Measurements from ENCODE around the gene INTS12.

Gene INTS12

GRCh38 chr4:105662935-105663675 lies 45.4 kb downstream of the INTS12 start:
- intact Hi-C loops (cut with micrococcal nuclease): no loop called here
- Mint-ChIP-seq H3K4me3 (no peak overlapping the region), H3K36me3 (ENCODE audit: low read depth) (no peaks in the 10 kb centered on the region), H3K9me3 (no peaks in the 10 kb centered on the region), H3K27ac (no peak overlapping the region), H3K4me1 (ENCODE audit: low read depth) (no peaks in the 10 kb centered on the region), H3K27me3 (no peaks in the 10 kb centered on the region)

GRCh38 chr4:105661028-105661427 lies 47.5 kb downstream of the INTS12 start:
- Mint-ChIP-seq H3K36me3 (ENCODE audit: low read depth) (no peaks in the 10 kb centered on the region), H3K4me3 (no peak overlapping the region), H3K27ac (no peak overlapping the region), H3K4me1 (ENCODE audit: low read depth) (no peaks in the 10 kb centered on the region), H3K27me3 (no peaks in the 10 kb centered on the region), H3K9me3 (no peaks in the 10 kb centered on the region)
- intact Hi-C loops (cut with micrococcal nuclease): no loop called here

- no peaks in the 10 kb centered on the region for H3K9me3 Mint-ChIP-seq
- H3K4me3 Mint-ChIP-seq: no peak overlapping the region
- H3K4me1 Mint-ChIP-seq (ENCODE audit: low read depth): no peaks in the 10 kb centered on the region
- H3K27ac Mint-ChIP-seq: no peak overlapping the region
- intact Hi-C loops (cut with micrococcal nuclease): no loop called here
- no peaks in the 10 kb centered on the region for H3K36me3 Mint-ChIP-seq (ENCODE audit: low read depth)
- H3K27me3 Mint-ChIP-seq: no peaks in the 10 kb centered on the region
Measured at GRCh38 chr4:105659190-105659589, 49.3 kb downstream of the INTS12 start.

- H3K36me3 Mint-ChIP-seq (ENCODE audit: low read depth): no peaks in the 10 kb centered on the region
- H3K27me3 Mint-ChIP-seq: no peaks in the 10 kb centered on the region
- H3K4me3 Mint-ChIP-seq: no peak overlapping the region
- H3K9me3 Mint-ChIP-seq: no peaks in the 10 kb centered on the region
- intact Hi-C loops (cut with micrococcal nuclease): no loop called here
- H3K4me1 Mint-ChIP-seq (ENCODE audit: low read depth): no peaks in the 10 kb centered on the region
- no peak overlapping the region for H3K27ac Mint-ChIP-seq
Measured at GRCh38 chr4:105657117-105657765, 51.2 kb downstream of the INTS12 start.

GRCh38 chr4:105652286-105652888 lies 56.1 kb downstream of the INTS12 start:
- H3K27ac Mint-ChIP-seq: no peak overlapping the region
- no peaks in the 10 kb centered on the region for H3K36me3 Mint-ChIP-seq (ENCODE audit: low read depth)
- H3K4me1 Mint-ChIP-seq (ENCODE audit: low read depth): no peaks in the 10 kb centered on the region
- H3K9me3 Mint-ChIP-seq: no peaks in the 10 kb centered on the region
- no peaks in the 10 kb centered on the region for H3K27me3 Mint-ChIP-seq
- H3K4me3 Mint-ChIP-seq: no peak overlapping the region
- intact Hi-C loops (cut with micrococcal nuclease): no loop called here

- intact Hi-C loops (cut with micrococcal nuclease): no loop called here
- Mint-ChIP-seq H3K27ac (no peak overlapping the region), H3K9me3 (no peaks in the 10 kb centered on the region), H3K4me1 (ENCODE audit: low read depth) (no peaks in the 10 kb centered on the region), H3K27me3 (no peaks in the 10 kb centered on the region), H3K4me3 (no peak overlapping the region), H3K36me3 (ENCODE audit: low read depth) (no peaks in the 10 kb centered on the region)
Measured at GRCh38 chr4:105651884-105652283, 56.6 kb downstream of the INTS12 start.

- Mint-ChIP-seq H3K4me1 (ENCODE audit: low read depth) (no peaks in the 10 kb centered on the region), H3K4me3 (no peak overlapping the region), H3K27ac (no peak overlapping the region), H3K27me3 (no peaks in the 10 kb centered on the region), H3K9me3 (no peaks in the 10 kb centered on the region), H3K36me3 (ENCODE audit: low read depth) (no peaks in the 10 kb centered on the region)
- intact Hi-C loops (cut with micrococcal nuclease): no loop called here
Measured at GRCh38 chr4:105650190-105650589, 58.3 kb downstream of the INTS12 start.

GRCh38 chr4:105645440-105645839 lies 63.0 kb downstream of the INTS12 start:
- H3K4me1 Mint-ChIP-seq (ENCODE audit: low read depth): no peaks in the 10 kb centered on the region
- H3K36me3 Mint-ChIP-seq (ENCODE audit: low read depth): no peaks in the 10 kb centered on the region
- no peaks in the 10 kb centered on the region for H3K27me3 Mint-ChIP-seq
- H3K4me3 Mint-ChIP-seq: no peak overlapping the region
- H3K27ac Mint-ChIP-seq: no peak overlapping the region
- no peaks in the 10 kb centered on the region for H3K9me3 Mint-ChIP-seq
- intact Hi-C loops (cut with micrococcal nuclease): no loop called here

- no peaks in the 10 kb centered on the region for H3K27me3 Mint-ChIP-seq
- intact Hi-C loops (cut with micrococcal nuclease): no loop called here
- H3K9me3 Mint-ChIP-seq: no peaks in the 10 kb centered on the region
- H3K27ac Mint-ChIP-seq: no peak overlapping the region
- no peak overlapping the region for H3K4me3 Mint-ChIP-seq
- no peaks in the 10 kb centered on the region for H3K36me3 Mint-ChIP-seq (ENCODE audit: low read depth)
- no peaks in the 10 kb centered on the region for H3K4me1 Mint-ChIP-seq (ENCODE audit: low read depth)
Measured at GRCh38 chr4:105644257-105644656, 64.2 kb downstream of the INTS12 start.

GRCh38 chr4:105641845-105642244 lies 66.6 kb downstream of the INTS12 start:
- no peaks in the 10 kb centered on the region for H3K27me3 Mint-ChIP-seq
- H3K9me3 Mint-ChIP-seq: no peaks in the 10 kb centered on the region
- no peak overlapping the region for H3K4me3 Mint-ChIP-seq
- no peak overlapping the region for H3K27ac Mint-ChIP-seq
- peaks cover 5% of the 10 kb centered on the region for H3K4me1 Mint-ChIP-seq (ENCODE audit: low read depth)
- no peaks in the 10 kb centered on the region for H3K36me3 Mint-ChIP-seq (ENCODE audit: low read depth)
- intact Hi-C loops (cut with micrococcal nuclease): no loop called here

GRCh38 chr4:105637408-105638176 lies 70.9 kb downstream of the INTS12 start:
- no peaks in the 10 kb centered on the region for H3K27me3 Mint-ChIP-seq
- no peaks in the 10 kb centered on the region for H3K36me3 Mint-ChIP-seq (ENCODE audit: low read depth)
- intact Hi-C loops (cut with micrococcal nuclease): no loop called here
- H3K27ac Mint-ChIP-seq: no peak overlapping the region
- no peak overlapping the region for H3K4me3 Mint-ChIP-seq
- H3K9me3 Mint-ChIP-seq: no peaks in the 10 kb centered on the region
- H3K4me1 Mint-ChIP-seq (ENCODE audit: low read depth): peaks cover 5% of the 10 kb centered on the region

GRCh38 chr4:105634402-105635080 lies 73.9 kb downstream of the INTS12 start:
- H3K27me3 Mint-ChIP-seq: no peaks in the 10 kb centered on the region
- H3K4me1 Mint-ChIP-seq (ENCODE audit: low read depth): peaks cover 5% of the 10 kb centered on the region
- no peak overlapping the region for H3K27ac Mint-ChIP-seq
- H3K36me3 Mint-ChIP-seq (ENCODE audit: low read depth): no peaks in the 10 kb centered on the region
- H3K9me3 Mint-ChIP-seq: no peaks in the 10 kb centered on the region
- H3K4me3 Mint-ChIP-seq: no peak overlapping the region
- intact Hi-C loops (cut with micrococcal nuclease): no loop called here

GRCh38 chr4:105633241-105633640 lies 75.2 kb downstream of the INTS12 start:
- no peak overlapping the region for H3K27ac Mint-ChIP-seq
- H3K4me3 Mint-ChIP-seq: no peak overlapping the region
- H3K9me3 Mint-ChIP-seq: no peaks in the 10 kb centered on the region
- H3K27me3 Mint-ChIP-seq: no peaks in the 10 kb centered on the region
- peaks cover 5% of the 10 kb centered on the region for H3K4me1 Mint-ChIP-seq (ENCODE audit: low read depth)
- intact Hi-C loops (cut with micrococcal nuclease): no loop called here
- no peaks in the 10 kb centered on the region for H3K36me3 Mint-ChIP-seq (ENCODE audit: low read depth)
